Left ventricle myocardium inferior (tissue), 1 donor: ENCODE results near the gene DDAH2. TPM values are rescaled to one million over a fixed set of nuclear protein-coding genes. Genes with fewer than 3 reads are reported as not detected.

Experiments used
- DNase-seq: peaks from one replicate; pipeline ENCODE4 v3.0.0-alpha.2; 2020
- H3K27ac ChIP-seq: fragments of 200-600 bp; replicated peaks from 2 replicates; pipeline ENCODE4 v1.8.0; 2021
- H3K27me3 ChIP-seq: fragments of 200-600 bp; 2 replicates; pipeline ENCODE4 v1.8.0; 2021; ENCODE audit warnings: low read depth
- H3K36me3 ChIP-seq: fragments of 200-600 bp; 2 replicates; pipeline ENCODE4 v1.8.0; 2021
- H3K4me1 ChIP-seq: fragments of 200-600 bp; 2 replicates; pipeline ENCODE4 v1.8.0; 2021
- H3K4me3 ChIP-seq: fragments of 200-600 bp; 2 replicates; pipeline ENCODE4 v1.8.0; 2021; ENCODE audit warnings: mild to moderate bottlenecking, moderate library complexity
- H3K9me3 ChIP-seq: fragments of 200-600 bp; replicated peaks from 2 replicates; pipeline ENCODE4 v1.8.0; 2021
- intact Hi-C: fragments of 100-400 bp; cut with micrococcal nuclease; formaldehyde crosslinking; loops from one replicate; pipeline ENCODE4 v1.11.0; 2022
- total RNA-seq: library from RNA; stranded (reverse); fragmentation: NEBNext Ultra II Directional; extraction: Animal tissue kit (Norgen Biotek cat#: 25700); gene quantifications from one replicate; pipeline ENCODE4 v1.2.1, GENCODE V29; 2021
- TF ChIP-seq, protein P1 (sequence below): fragments of 200-600 bp; IDR thresholded peaks from 2 replicates; pipeline ENCODE4 v1.8.0; 2021; ENCODE audit warnings: antibody characterized with exemption, mild to moderate bottlenecking, borderline replicate concordance
- donor health status: DM: no; HTN: yes; CAD: no; lungs with severe emphysema.

Gene DDAH2
- total RNA-seq, 1 donor from 2014 or later, result 36.1 TPM

GRCh38 chr6:31763619-31763940 lies 34.5 kb upstream of the DDAH2 start:
- Histone ChIP-seq H3K4me3 (no peak overlapping the region), H3K27ac (peak overlapping the region; percentile 2), H3K9me3 (no peaks in the 10 kb centered on the region), H3K36me3 (peaks cover 5% of the 10 kb centered on the region), H3K4me1 (peaks cover 20% of the 10 kb centered on the region), H3K27me3 (no peaks in the 10 kb centered on the region)
- no peak for DNase-seq
- TF ChIP-seq, protein P1, sequence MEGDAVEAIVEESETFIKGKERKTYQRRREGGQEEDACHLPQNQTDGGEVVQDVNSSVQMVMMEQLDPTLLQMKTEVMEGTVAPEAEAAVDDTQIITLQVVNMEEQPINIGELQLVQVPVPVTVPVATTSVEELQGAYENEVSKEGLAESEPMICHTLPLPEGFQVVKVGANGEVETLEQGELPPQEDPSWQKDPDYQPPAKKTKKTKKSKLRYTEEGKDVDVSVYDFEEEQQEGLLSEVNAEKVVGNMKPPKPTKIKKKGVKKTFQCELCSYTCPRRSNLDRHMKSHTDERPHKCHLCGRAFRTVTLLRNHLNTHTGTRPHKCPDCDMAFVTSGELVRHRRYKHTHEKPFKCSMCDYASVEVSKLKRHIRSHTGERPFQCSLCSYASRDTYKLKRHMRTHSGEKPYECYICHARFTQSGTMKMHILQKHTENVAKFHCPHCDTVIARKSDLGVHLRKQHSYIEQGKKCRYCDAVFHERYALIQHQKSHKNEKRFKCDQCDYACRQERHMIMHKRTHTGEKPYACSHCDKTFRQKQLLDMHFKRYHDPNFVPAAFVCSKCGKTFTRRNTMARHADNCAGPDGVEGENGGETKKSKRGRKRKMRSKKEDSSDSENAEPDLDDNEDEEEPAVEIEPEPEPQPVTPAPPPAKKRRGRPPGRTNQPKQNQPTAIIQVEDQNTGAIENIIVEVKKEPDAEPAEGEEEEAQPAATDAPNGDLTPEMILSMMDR, result no peak
- intact Hi-C loops, result no loop called here

DNA sequence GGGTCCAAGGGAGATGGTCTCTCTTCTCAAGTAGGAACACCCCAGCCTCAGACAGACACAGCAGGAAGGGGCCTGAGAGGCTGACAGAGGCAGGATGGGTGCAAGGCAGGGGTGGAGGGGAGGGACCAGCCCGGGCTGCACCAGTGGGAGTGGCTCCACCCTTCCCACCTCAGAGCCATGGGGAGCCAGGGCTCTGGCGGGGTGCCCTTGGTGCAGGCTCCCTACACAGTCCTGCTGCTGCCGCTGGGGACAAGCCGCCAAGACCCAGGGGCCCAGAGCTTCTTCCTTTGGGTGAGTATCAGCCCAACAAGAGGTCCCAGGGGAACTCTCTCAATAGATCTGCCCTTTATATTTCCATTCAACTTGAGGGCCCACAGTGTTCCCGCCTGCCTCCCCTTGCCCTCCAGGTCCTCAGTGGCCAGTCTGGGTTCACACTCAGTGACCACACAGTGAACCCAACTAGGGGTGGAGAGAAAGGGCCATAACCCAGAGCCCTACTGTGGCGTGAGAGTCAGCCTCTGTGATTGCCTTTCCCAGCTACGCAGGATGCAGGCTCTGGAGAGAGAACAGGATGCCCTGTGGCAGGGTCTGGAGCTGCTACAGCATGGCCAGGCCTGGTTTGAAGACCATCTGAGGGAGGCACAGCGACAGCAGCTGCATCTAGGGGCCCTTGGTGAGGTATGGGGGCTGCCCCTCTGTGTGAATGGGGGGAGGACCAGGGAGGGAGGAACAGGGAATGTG lies 33.9 kb upstream of the DDAH2 start:
- Histone ChIP-seq H3K27me3 (no peaks in the 10 kb centered on the region), H3K9me3 (no peaks in the 10 kb centered on the region), H3K36me3 (peaks cover 5% of the 10 kb centered on the region), H3K4me1 (peaks cover 20% of the 10 kb centered on the region), H3K27ac (peak overlapping the region; percentile 2), H3K4me3 (no peak overlapping the region)
- no peak for DNase-seq
- intact Hi-C loops, result no loop called here
- TF ChIP-seq, protein P1, result no peak

- H3K36me3 ChIP-seq, result peaks cover 5% of the 10 kb centered on the region
- no peak for DNase-seq
- H3K4me1 ChIP-seq, result peaks cover 20% of the 10 kb centered on the region
- H3K27ac ChIP-seq, result peak within 1 kb of the TSS; percentile 2
- no peaks in the 10 kb centered on the region for H3K27me3 ChIP-seq
- TF ChIP-seq, protein P1, result no peak
- H3K4me3 ChIP-seq, result no peak within 1 kb of the TSS
- intact Hi-C loops, result no loop called here
- H3K9me3 ChIP-seq, result no peaks in the 10 kb centered on the region
Measured at GRCh38 chr6:31762356-31762755, 33.3 kb upstream of the DDAH2 start, which contains the start of gene SAPCD1. SAPCD1 (plus strand) TSS chr6:31762656; CDS start chr6:31763055, 399 bp downstream.

DNA sequence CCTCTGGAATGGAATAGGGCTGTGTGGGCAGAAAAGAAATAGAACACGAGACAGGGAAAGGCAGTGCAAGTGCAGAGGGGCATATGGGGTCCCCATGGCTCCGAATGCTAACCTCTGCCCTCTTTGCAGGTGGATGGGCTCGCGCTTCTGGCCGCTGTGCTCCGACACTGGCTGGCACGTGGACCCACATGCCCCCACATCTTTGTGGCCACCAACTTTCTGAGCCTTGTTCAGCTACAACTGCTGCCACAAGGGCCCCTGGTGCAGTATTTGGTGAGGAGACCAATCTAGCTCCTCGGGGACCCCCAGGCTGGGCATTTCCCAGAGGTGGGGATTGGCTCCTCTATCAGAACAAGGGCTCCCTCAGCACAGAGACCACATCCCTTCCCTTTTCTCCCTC lies 32.2 kb upstream of the DDAH2 start:
- TF ChIP-seq, protein P1, result no peak

GRCh38 chr6:31760790-31761189 lies 31.7 kb upstream of the DDAH2 start:
- Histone ChIP-seq H3K36me3 (peaks cover 5% of the 10 kb centered on the region), H3K27me3 (no peaks in the 10 kb centered on the region), H3K9me3 (no peaks in the 10 kb centered on the region), H3K4me1 (peaks cover 13% of the 10 kb centered on the region), H3K27ac (no peak overlapping the region), H3K4me3 (no peak overlapping the region)
- DNase-seq, result no peak
- intact Hi-C loops, result no loop called here
- TF ChIP-seq, protein P1, result no peak

More for the DNA sequence above, 32.2 kb upstream of the DDAH2 start:
- Histone ChIP-seq H3K27ac (no peak overlapping the region), H3K27me3 (no peaks in the 10 kb centered on the region), H3K9me3 (no peaks in the 10 kb centered on the region), H3K36me3 (peaks cover 5% of the 10 kb centered on the region), H3K4me3 (no peak overlapping the region), H3K4me1 (peaks cover 16% of the 10 kb centered on the region)
- intact Hi-C loops, result no loop called here
- DNase-seq, result no peak
